Endothelial cell of umbilical vein (primary cell): ENCODE results near the gene PTTG1. TPM values are rescaled to one million over a fixed set of nuclear protein-coding genes. Genes with fewer than 3 reads are reported as not detected.

Experiments used
- BruUV-seq: library from RNA; stranded (reverse); fragments of 400-500 nt; replicated peaks from 2 replicates; lab custom pipeline; 2021; lab: Mats Ljungman, UMichigan
- CTCF ChIA-PET: fragments of 300-600, 350-600 bp; sonication (Branson Sonifier 250); formaldehyde crosslinking; loops from one replicate; lab custom pipeline; 2021; ENCODE audit warnings: antibody characterized with exemption, inconsistent platforms; lab: Charles Lee
- POLR2A ChIA-PET: fragments of 300-600, 350-600 bp; sonication (Branson Sonifier 250); formaldehyde crosslinking; loops from one replicate; lab custom pipeline; 2021; ENCODE audit warnings: antibody characterized with exemption, inconsistent platforms; lab: Charles Lee
- DNase-seq: peaks from one replicate; pipeline ENCODE4 v3.0.0-alpha.2; 2011; ENCODE audit warnings: low read depth, low spot score
- FAIRE-seq: peaks from 2 replicates; lab custom pipeline; 2011; peaks lifted over from hg19 to GRCh38; lab: Jason Lieb, UNC
- H2AFZ ChIP-seq: 2 replicates; pipeline ENCODE4 v1.6.0; 2012; ENCODE audit warnings: low read depth, low read length, control low read depth, inconsistent platforms
- H3K27ac ChIP-seq: 2 replicates; pipeline ENCODE4 v1.5.1; 2011; ENCODE audit warnings: low read depth, mild to moderate bottlenecking, control low read depth, low read length, moderate library complexity; ENCODE audit not compliant: insufficient read depth
- H3K27me3 ChIP-seq, 2 experiments: 2 replicates each; pipeline versions ENCODE4 v1.6.0 to v1.6.1; 2011; ENCODE audit warnings: low read length in 2 of 2, mixed read lengths in 1 of 2; ENCODE audit not compliant: control insufficient read depth in 2 of 2, insufficient read depth in 2 of 2
- H3K36me3 ChIP-seq, 2 experiments: 2 replicates in 1 of 2; 3 replicates in 1 of 2; pipeline ENCODE4 v1.5.1; 2011; ENCODE audit warnings: low read length in 2 of 2, mild to moderate bottlenecking in 1 of 2, moderate library complexity in 1 of 2; ENCODE audit not compliant: control insufficient read depth in 2 of 2, insufficient read depth in 2 of 2; ENCODE audit errors: extremely low read depth in 1 of 2
- H3K4me1 ChIP-seq: 3 replicates; pipeline ENCODE4 v1.5.1; 2011; ENCODE audit warnings: mild to moderate bottlenecking, low read length; ENCODE audit not compliant: control insufficient read depth, insufficient read depth; ENCODE audit errors: extremely low read depth
- H3K4me2 ChIP-seq: 2 replicates; pipeline ENCODE4 v1.6.1; 2011; ENCODE audit warnings: low read length, control low read depth, mixed read lengths; ENCODE audit not compliant: insufficient read depth
- H3K4me3 ChIP-seq, 3 experiments: fragments of 200-600 bp in 1 of 3; sonication (generic), shearing (Covaris generic) in 1 of 3; replicated peaks in 1 of 3; 2 replicates each; pipeline ENCODE4 v1.5.1; 2011 to 2016; ENCODE audit warnings: control low read depth in 3 of 3, low read length in 3 of 3, mild to moderate bottlenecking in 2 of 3, inconsistent platforms in 1 of 3, low read depth in 1 of 3, moderate library complexity in 1 of 3; ENCODE audit not compliant: insufficient read depth in 1 of 3
- H3K79me2 ChIP-seq: 2 replicates; pipeline ENCODE4 v1.6.0; 2012; ENCODE audit warnings: low read length, inconsistent platforms; ENCODE audit not compliant: control insufficient read depth, insufficient read depth
- H3K9ac ChIP-seq: replicated peaks from 2 replicates; pipeline ENCODE3; 2011; ENCODE audit warnings: low read length, control low read depth; ENCODE audit not compliant: insufficient read depth; ENCODE audit errors: extremely low read depth
- H3K9me1 ChIP-seq: replicated peaks from 3 replicates; pipeline ENCODE4 v1.6.0; 2011; ENCODE audit warnings: mild to moderate bottlenecking, low read length; ENCODE audit not compliant: control insufficient read depth, insufficient read depth; ENCODE audit errors: extremely low read depth
- H3K9me3 ChIP-seq: replicated peaks from 2 replicates; pipeline ENCODE4 v1.5.1; 2012; ENCODE audit warnings: low read length, inconsistent platforms; ENCODE audit not compliant: control insufficient read depth, insufficient read depth
- H4K20me1 ChIP-seq: replicated peaks from 2 replicates; pipeline ENCODE3; 2011; ENCODE audit warnings: mild to moderate bottlenecking, low read length; ENCODE audit not compliant: control insufficient read depth, insufficient read depth; ENCODE audit errors: extremely low read depth
- FOS ChIP-seq: IDR thresholded peaks from 2 replicates; pipeline ENCODE4 v1.6.1; 2011; ENCODE audit warnings: mild to moderate bottlenecking, low read length, moderate library complexity, borderline replicate concordance; ENCODE audit not compliant: insufficient read depth
- POLR2AphosphoS5 ChIP-seq: IDR thresholded peaks from 2 replicates; pipeline ENCODE4 v1.6.1; 2012; ENCODE audit warnings: low read depth, mild to moderate bottlenecking, control low read depth, low read length, moderate library complexity; ENCODE audit not compliant: insufficient read depth
- dilution Hi-C: fragments of 300-500 bp; cut with MboI; formaldehyde crosslinking; loops from one replicate; pipeline ENCODE4 v1.15.0; 2019; ENCODE audit warnings: low sequenced_read_pairs; ENCODE audit not compliant: extremely low pct_ligation_motif_present
- intact Hi-C: fragments of 100-400 bp; cut with micrococcal nuclease; formaldehyde crosslinking; loops from one replicate; pipeline ENCODE4 v1.10.0; 2022
- polyA plus RNA-seq, 4 experiments: library from polyadenylated mRNA; depleted of rRNA in 3 of 4; stranded (reverse) in 3 of 4; unstranded in 1 of 4; fragments of >200 nt; gene quantifications; 2 replicates each; pipeline versions ENCODE4 v1.2.1 to v1.2.3, GENCODE V29; 2011 to 2012; ENCODE audit warnings: missing spikeins in 1 of 4
- total RNA-seq: library from RNA; stranded (reverse); gene quantifications from 2 replicates; pipeline ENCODE4 v1.2.3, GENCODE V29; 2021

The PTTG1 gene
- total and polyA plus RNA-seq, 2 donors (not counting 3 experiments of a cell fraction or from before 2014, with no cell fraction given): 140 to 157 TPM

DNA sequence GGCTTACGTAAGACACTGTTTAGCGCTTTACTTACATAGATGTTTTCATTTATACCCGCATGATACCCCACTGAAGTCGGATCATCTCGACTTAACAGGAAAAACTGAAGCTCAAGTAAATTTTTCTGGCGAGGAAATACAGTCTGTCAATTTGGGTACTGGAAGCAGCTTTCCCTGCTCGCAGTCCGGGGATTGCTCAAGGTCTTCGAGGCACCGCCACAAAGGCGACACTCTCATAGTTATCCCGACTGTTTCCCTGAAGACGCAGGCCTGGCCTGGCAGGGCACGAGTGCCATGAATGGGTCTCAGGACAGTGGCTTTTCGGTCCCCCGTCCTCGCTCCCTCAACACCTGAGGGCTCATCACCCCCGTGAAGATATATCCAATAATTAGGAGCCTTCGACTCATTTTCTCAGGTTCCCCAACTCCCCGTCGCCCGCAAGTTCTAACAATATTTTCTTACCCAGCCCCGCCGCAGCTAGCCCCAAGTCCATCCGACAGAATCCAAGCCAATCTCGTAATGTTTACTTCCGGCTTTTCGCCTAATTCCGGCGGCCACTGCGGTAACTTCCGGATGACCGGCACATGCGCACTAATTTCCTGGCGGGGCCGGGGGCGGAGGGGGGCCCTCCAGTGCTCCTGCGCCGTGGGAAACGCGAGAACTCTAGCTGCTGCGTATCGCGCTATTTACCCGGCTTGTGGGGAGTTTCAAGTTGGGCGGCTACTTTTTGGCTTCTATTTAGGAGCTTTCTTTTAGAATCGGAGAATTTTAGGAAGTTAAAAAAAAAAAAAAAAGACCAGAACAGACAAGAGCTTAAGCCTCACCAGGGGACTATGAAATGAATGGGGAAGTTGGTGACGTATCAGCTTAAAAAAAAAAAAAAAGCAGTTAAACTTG is 2.8 kb upstream of the PTTG1 start, which contains the start of gene SLU7:
SLU7 (minus strand) TSS at position 521 of the 897 bp plus-strand sequence. CDS start 3,787 bp downstream, outside the sequence.
- FAIRE-seq: peak; percentile 70
- TF ChIP-seq FOS (no peak), POLR2AphosphoS5 (peak; percentile 58)
- Histone ChIP-seq H2AFZ (peak within 1 kb of the TSS; percentile 76), H3K9me3 (no peaks in the 10 kb centered on the region), H3K9me1 (no peaks in the 10 kb centered on the region), H3K27ac (peak within 1 kb of the TSS; percentile 73), H3K9ac (peak within 1 kb of the TSS; percentile 84), H3K36me3 (peaks cover 0 to 4% of the 10 kb centered on the region in 2 experiments), H3K4me3 (peak within 1 kb of the TSS; percentile 70 to 100 (median 91)), H3K79me2 (peaks cover 49% of the 10 kb centered on the region), H4K20me1 (no peaks in the 10 kb centered on the region), H3K27me3 (no peaks in the 10 kb centered on the region), H3K4me2 (peak within 1 kb of the TSS; percentile 99), H3K4me1 (peaks cover 39% of the 10 kb centered on the region)
- ChIA-PET POLR2A (interaction anchor here (0.6 to 1.9 kb wide), 6 partner anchors 18 to 347 kb away, joined by 3 to 10 read pairs (median 6); partner anchors contain the start of gene PWWP2A), CTCF (interaction anchor here (0.6 to 2.8 kb wide), 9 partner anchors 11 to 397 kb away, joined by 3 to 8 read pairs (median 6); partner anchors contain the start of gene FAM200C)
- dilution Hi-C loops: no loop called here
- BruUV-seq: TSS peak; percentile 75
- intact Hi-C loops: loop anchor here (1.0 to 2.0 kb wide), 2 partner anchors 19 to 300 kb away; partner anchors contain the start of genes FAM200C and PWWP2A
- peak; percentile 98 for DNase-seq
